ENCODE measurements around the gene CAGE1.

DNA sequence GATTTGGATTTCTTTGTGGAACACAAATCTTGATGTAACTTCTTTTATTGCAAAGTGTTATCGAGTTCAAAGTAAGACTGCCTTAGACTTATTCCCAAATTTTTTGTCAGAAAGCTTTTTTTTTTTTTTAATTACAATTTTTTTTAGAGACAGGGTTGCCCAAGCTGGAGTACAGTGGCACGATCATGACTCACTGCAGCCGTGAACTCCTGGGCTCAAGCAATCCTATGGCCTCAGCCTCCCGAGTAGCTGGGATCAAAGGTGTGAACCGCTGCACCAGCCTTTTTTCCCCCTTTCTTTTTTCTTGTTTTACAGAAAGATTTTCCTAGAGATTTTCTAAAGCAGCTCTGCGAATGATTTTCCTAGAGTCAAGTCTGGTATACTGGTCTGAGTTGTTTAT lies 2.9 kb upstream of the CAGE1 start:
- no peak for TF ChIP-seq EZH2 (IDR thresholded peaks at IDR 0.05; ENCODE audit: insufficient read depth, poor library complexity, severe bottlenecking)
- TF ChIP-seq EZH2phosphoT487 (IDR thresholded peaks at IDR 0.05; ENCODE audit: insufficient read depth, low read depth) = no peak
